ENCODE data around the gene SIM2.

Gene SIM2

GRCh38 chr21:36658926-36659325 lies 40.0 kb upstream of the SIM2 start:
- TF ChIP-seq TAF1 (IDR thresholded peaks at IDR 0.05; ENCODE audit: borderline replicate concordance, insufficient read depth, low read length) (no peak), POLR2AphosphoS5 (IDR thresholded peaks at IDR 0.05; ENCODE audit: low read depth, low read length) (no peak), REST (IDR thresholded peaks at IDR 0.05; ENCODE audit: insufficient read depth in 1 of 2, low read depth in 2 of 2, low read length in 2 of 2) (no peak), FOXP2 (optimal IDR thresholded peaks at IDR 0.05; ENCODE audit: borderline replicate concordance, extremely low read depth, extremely low read length, insufficient read depth) (no peak), SIN3A (IDR thresholded peaks at IDR 0.05; ENCODE audit: borderline replicate concordance, insufficient read depth, low read length) (no peak)

- TF ChIP-seq FOXP2 (optimal IDR thresholded peaks at IDR 0.05; ENCODE audit: borderline replicate concordance, extremely low read depth, extremely low read length, insufficient read depth), result no peak
- TF ChIP-seq TAF1 (IDR thresholded peaks at IDR 0.05; ENCODE audit: borderline replicate concordance, insufficient read depth, low read length), result no peak
- no peak for TF ChIP-seq POLR2AphosphoS5 (IDR thresholded peaks at IDR 0.05; ENCODE audit: low read depth, low read length)
- no peak for TF ChIP-seq REST (IDR thresholded peaks at IDR 0.05; ENCODE audit: insufficient read depth in 1 of 2, low read depth in 2 of 2, low read length in 2 of 2)
- no peak for TF ChIP-seq SIN3A (IDR thresholded peaks at IDR 0.05; ENCODE audit: borderline replicate concordance, insufficient read depth, low read length)
Measured at GRCh38 chr21:36661511-36662309, 37.2 kb upstream of the SIM2 start.

GRCh38 chr21:36663033-36663855 lies 35.7 kb upstream of the SIM2 start:
- TF ChIP-seq POLR2AphosphoS5 (IDR thresholded peaks at IDR 0.05; ENCODE audit: low read depth, low read length) (no peak), TAF1 (IDR thresholded peaks at IDR 0.05; ENCODE audit: borderline replicate concordance, insufficient read depth, low read length) (no peak), FOXP2 (optimal IDR thresholded peaks at IDR 0.05; ENCODE audit: borderline replicate concordance, extremely low read depth, extremely low read length, insufficient read depth) (no peak), REST (IDR thresholded peaks at IDR 0.05; ENCODE audit: insufficient read depth in 1 of 2, low read depth in 2 of 2, low read length in 2 of 2) (no peak), SIN3A (IDR thresholded peaks at IDR 0.05; ENCODE audit: borderline replicate concordance, insufficient read depth, low read length) (no peak)

GRCh38 chr21:36664662-36664990 lies 34.3 kb upstream of the SIM2 start:
- TF ChIP-seq POLR2AphosphoS5 (IDR thresholded peaks at IDR 0.05; ENCODE audit: low read depth, low read length) (no peak), SIN3A (IDR thresholded peaks at IDR 0.05; ENCODE audit: borderline replicate concordance, insufficient read depth, low read length) (no peak), FOXP2 (optimal IDR thresholded peaks at IDR 0.05; ENCODE audit: borderline replicate concordance, extremely low read depth, extremely low read length, insufficient read depth) (no peak), TAF1 (IDR thresholded peaks at IDR 0.05; ENCODE audit: borderline replicate concordance, insufficient read depth, low read length) (no peak), REST (IDR thresholded peaks at IDR 0.05; ENCODE audit: insufficient read depth in 1 of 2, low read depth in 2 of 2, low read length in 2 of 2) (no peak)

Data from PFSK-1 (cell line).